Activated CD4-positive, alpha-beta T cell treated with anti-CD3 and anti-CD28 coated beads, Interleukin-2, amount 10 ng/mL, durations not matched to agents 24 days and 14 days (primary cell): Measurements from ENCODE around the gene STX18. TPM values are rescaled to one million over a fixed set of nuclear protein-coding genes. Genes with fewer than 3 reads are reported as not detected.
"Not testable (repeated sequence)": the region's sequence is repeated elsewhere in the genome, so short reads cannot be mapped to it uniquely, and the experiment has no call there.

Source experiments
- DNase-seq: peaks from one replicate; pipeline ENCODE4 v3.0.0; 2022
- H3K27ac Mint-ChIP-seq: one replicate; pipeline ENCODE4 v1.8.0; 2022; ENCODE audit warnings: mild to moderate bottlenecking, mixed read lengths
- H3K27me3 Mint-ChIP-seq: one replicate; pipeline ENCODE4 v1.8.0; 2022; ENCODE audit warnings: mixed read lengths
- H3K36me3 Mint-ChIP-seq: one replicate; pipeline ENCODE4 v1.8.0; 2022; ENCODE audit warnings: low read depth, mild to moderate bottlenecking, mixed read lengths
- H3K4me1 Mint-ChIP-seq: one replicate; pipeline ENCODE4 v1.8.0; 2021; ENCODE audit warnings: mixed read lengths
- H3K4me3 Mint-ChIP-seq: one replicate; pipeline ENCODE4 v1.8.0; 2022; ENCODE audit warnings: mild to moderate bottlenecking, moderate library complexity, mixed read lengths
- H3K9me3 Mint-ChIP-seq: one replicate; pipeline ENCODE4 v1.8.0; 2021; ENCODE audit warnings: mixed read lengths
- intact Hi-C: fragments of 100-400 bp; cut with micrococcal nuclease; formaldehyde crosslinking; loops from one replicate; pipeline ENCODE4 v1.15.1; 2023
- total RNA-seq: library from RNA; stranded (reverse); gene quantifications from 2 replicates; pipeline ENCODE4 v1.2.3, GENCODE V29; 2022

The STX18 gene
- total RNA-seq, 1 donor from 2014 or later, result 35.6 TPM

GRCh38 chr4:4427121-4427870 is 114.6 kb downstream of the STX18 start:
- no peak overlapping the region for H3K27ac Mint-ChIP-seq
- peaks cover 4% of the 10 kb centered on the region for H3K36me3 Mint-ChIP-seq
- no peaks in the 10 kb centered on the region for H3K27me3 Mint-ChIP-seq
- intact Hi-C loops, result no loop called here
- peaks cover 3% of the 10 kb centered on the region for H3K4me1 Mint-ChIP-seq
- DNase-seq, result no peak
- no peaks in the 10 kb centered on the region for H3K9me3 Mint-ChIP-seq
- no peak overlapping the region for H3K4me3 Mint-ChIP-seq

GRCh38 chr4:4426511-4427120 is 115.2 kb downstream of the STX18 start:
- Mint-ChIP-seq H3K4me3 (no peak overlapping the region), H3K4me1 (peaks cover 3% of the 10 kb centered on the region), H3K36me3 (peaks cover 5% of the 10 kb centered on the region), H3K27me3 (no peaks in the 10 kb centered on the region), H3K27ac (no peak overlapping the region), H3K9me3 (no peaks in the 10 kb centered on the region)
- intact Hi-C loops, result no loop called here
- no peak for DNase-seq

- H3K36me3 Mint-ChIP-seq, result peaks cover 13% of the 10 kb centered on the region
- intact Hi-C loops, result no loop called here
- H3K4me3 Mint-ChIP-seq, result no peak overlapping the region
- H3K27me3 Mint-ChIP-seq, result no peaks in the 10 kb centered on the region
- H3K4me1 Mint-ChIP-seq, result peaks cover 3% of the 10 kb centered on the region
- H3K27ac Mint-ChIP-seq, result no peak overlapping the region
- DNase-seq, result no peak
- H3K9me3 Mint-ChIP-seq, result no peaks in the 10 kb centered on the region
These were observed 116.2 kb downstream of the STX18 start for GRCh38 chr4:4425696-4426095.

- H3K27me3 Mint-ChIP-seq, result no peaks in the 10 kb centered on the region
- H3K9me3 Mint-ChIP-seq, result no peaks in the 10 kb centered on the region
- no peak for DNase-seq
- peaks cover 14% of the 10 kb centered on the region for H3K36me3 Mint-ChIP-seq
- H3K4me1 Mint-ChIP-seq, result no peaks in the 10 kb centered on the region
- no peak overlapping the region for H3K27ac Mint-ChIP-seq
- intact Hi-C loops, result no loop called here
- H3K4me3 Mint-ChIP-seq, result no peak overlapping the region
These were observed 116.6 kb downstream of the STX18 start for GRCh38 chr4:4425119-4425690.

- Mint-ChIP-seq H3K36me3 (peaks cover 16% of the 10 kb centered on the region), H3K4me1 (no peaks in the 10 kb centered on the region), H3K27me3 (no peaks in the 10 kb centered on the region), H3K9me3 (no peaks in the 10 kb centered on the region), H3K4me3 (no peak overlapping the region), H3K27ac (no peak overlapping the region)
- intact Hi-C loops, result no loop called here
- DNase-seq, result no peak
These were observed 117.2 kb downstream of the STX18 start for GRCh38 chr4:4424499-4425115.

- intact Hi-C loops, result no loop called here
- Mint-ChIP-seq H3K4me3 (no peak overlapping the region), H3K9me3 (no peaks in the 10 kb centered on the region), H3K27me3 (no peaks in the 10 kb centered on the region), H3K36me3 (peaks cover 16% of the 10 kb centered on the region), H3K4me1 (peaks cover 5% of the 10 kb centered on the region), H3K27ac (peak overlapping the region; percentile 20)
- DNase-seq, result no peak
These were observed 117.9 kb downstream of the STX18 start for GRCh38 chr4:4423706-4424498.

- H3K36me3 Mint-ChIP-seq, result peaks cover 22% of the 10 kb centered on the region
- H3K4me3 Mint-ChIP-seq, result no peak overlapping the region
- peaks cover 12% of the 10 kb centered on the region for H3K4me1 Mint-ChIP-seq
- H3K27me3 Mint-ChIP-seq, result no peaks in the 10 kb centered on the region
- H3K27ac Mint-ChIP-seq, result no peak overlapping the region
- intact Hi-C loops, result no loop called here
- no peaks in the 10 kb centered on the region for H3K9me3 Mint-ChIP-seq
- DNase-seq, result no peak
These were observed 118.9 kb downstream of the STX18 start for GRCh38 chr4:4422856-4423499.

- H3K4me1 Mint-ChIP-seq, result peaks cover 13% of the 10 kb centered on the region
- H3K9me3 Mint-ChIP-seq, H3K4me3 Mint-ChIP-seq, intact Hi-C loops, H3K27ac Mint-ChIP-seq, DNase-seq, H3K27me3 Mint-ChIP-seq: not testable (repeated sequence)
- peaks cover 23% of the 10 kb centered on the region for H3K36me3 Mint-ChIP-seq
These were observed 119.7 kb downstream of the STX18 start for GRCh38 chr4:4422117-4422516.

- Mint-ChIP-seq H3K4me1 (peaks cover 13% of the 10 kb centered on the region), H3K27ac (no peak overlapping the region), H3K4me3 (no peak overlapping the region), H3K36me3 (peaks cover 25% of the 10 kb centered on the region), H3K27me3 (no peaks in the 10 kb centered on the region), H3K9me3 (no peaks in the 10 kb centered on the region)
- intact Hi-C loops, result no loop called here
- DNase-seq, result no peak
These were observed 120.5 kb downstream of the STX18 start for GRCh38 chr4:4421356-4421755.

- DNase-seq, result no peak
These were observed 121.4 kb downstream of the STX18 start for GRCh38 chr4:4420421-4420820.

GRCh38 chr4:4419896-4420295 is 122.0 kb downstream of the STX18 start:
- no peaks in the 10 kb centered on the region for H3K27me3 Mint-ChIP-seq
- no peak for DNase-seq
- H3K9me3 Mint-ChIP-seq, result no peaks in the 10 kb centered on the region
- intact Hi-C loops, result no loop called here
- H3K27ac Mint-ChIP-seq, result no peak overlapping the region
- peaks cover 27% of the 10 kb centered on the region for H3K36me3 Mint-ChIP-seq
- H3K4me3 Mint-ChIP-seq, result no peak overlapping the region
- peaks cover 13% of the 10 kb centered on the region for H3K4me1 Mint-ChIP-seq

More at GRCh38 chr4:4420421-4420820, 121.4 kb downstream of the STX18 start:
- H3K4me3 Mint-ChIP-seq, result no peak overlapping the region
- no peak overlapping the region for H3K27ac Mint-ChIP-seq
- H3K36me3 Mint-ChIP-seq, result peaks cover 27% of the 10 kb centered on the region
- peaks cover 13% of the 10 kb centered on the region for H3K4me1 Mint-ChIP-seq
- intact Hi-C loops, result no loop called here
- H3K27me3 Mint-ChIP-seq, result no peaks in the 10 kb centered on the region
- no peaks in the 10 kb centered on the region for H3K9me3 Mint-ChIP-seq

GRCh38 chr4:4418676-4419390 is 123.0 kb downstream of the STX18 start:
- Mint-ChIP-seq H3K4me3 (peak overlapping the region; percentile 7), H3K27me3 (no peaks in the 10 kb centered on the region), H3K4me1 (peaks cover 13% of the 10 kb centered on the region), H3K27ac (no peak overlapping the region), H3K36me3 (peaks cover 27% of the 10 kb centered on the region), H3K9me3 (no peaks in the 10 kb centered on the region)
- DNase-seq, result no peak
- intact Hi-C loops, result no loop called here

- Mint-ChIP-seq H3K27ac (no peak overlapping the region), H3K9me3 (no peaks in the 10 kb centered on the region), H3K4me1 (peaks cover 13% of the 10 kb centered on the region), H3K27me3 (no peaks in the 10 kb centered on the region), H3K4me3 (no peak overlapping the region), H3K36me3 (peaks cover 27% of the 10 kb centered on the region)
- no peak for DNase-seq
- intact Hi-C loops, result no loop called here
These were observed 124.0 kb downstream of the STX18 start for GRCh38 chr4:4417886-4418285.
